ENCODE data around the gene CNDP2. TPM values are rescaled to one million over a fixed set of nuclear protein-coding genes. Genes with fewer than 3 reads are reported as not detected.

CNDP2 gene
- total RNA-seq, 1 donor from 2014 or later: 158 TPM

- H3K27me3 Mint-ChIP-seq (ENCODE audit: low read depth): no peaks in the 10 kb centered on the region
- H3K4me1 Mint-ChIP-seq (ENCODE audit: low read depth): no peaks in the 10 kb centered on the region
- no peak for DNase-seq (ENCODE audit: low spot score)
- no peak overlapping the region for H3K4me3 Mint-ChIP-seq (ENCODE audit: low read depth)
- H3K36me3 Mint-ChIP-seq (ENCODE audit: low read depth): peaks cover 81% of the 10 kb centered on the region
- intact Hi-C loops (cut with micrococcal nuclease): no loop called here
- H3K27ac Mint-ChIP-seq: no peak overlapping the region
- H3K9me3 Mint-ChIP-seq: no peaks in the 10 kb centered on the region
These were observed 12.2 kb downstream of the CNDP2 start for GRCh38 chr18:74508366-74508765.

- Mint-ChIP-seq H3K27ac (no peak overlapping the region), H3K4me3 (ENCODE audit: low read depth) (no peak overlapping the region), H3K9me3 (no peaks in the 10 kb centered on the region), H3K4me1 (ENCODE audit: low read depth) (no peaks in the 10 kb centered on the region), H3K27me3 (ENCODE audit: low read depth) (no peaks in the 10 kb centered on the region), H3K36me3 (ENCODE audit: low read depth) (peaks cover 79% of the 10 kb centered on the region)
- DNase-seq (ENCODE audit: low spot score): no peak
- intact Hi-C loops (cut with micrococcal nuclease): no loop called here
These were observed 12.7 kb downstream of the CNDP2 start for GRCh38 chr18:74508821-74509225.

- DNase-seq (ENCODE audit: low spot score): no peak
- Mint-ChIP-seq H3K36me3 (ENCODE audit: low read depth) (peaks cover 81% of the 10 kb centered on the region), H3K27ac (no peak overlapping the region), H3K9me3 (no peaks in the 10 kb centered on the region), H3K4me1 (ENCODE audit: low read depth) (no peaks in the 10 kb centered on the region), H3K27me3 (ENCODE audit: low read depth) (no peaks in the 10 kb centered on the region), H3K4me3 (ENCODE audit: low read depth) (no peak overlapping the region)
- intact Hi-C loops (cut with micrococcal nuclease): no loop called here
These were observed 13.9 kb downstream of the CNDP2 start for GRCh38 chr18:74509856-74510769.

- H3K27ac Mint-ChIP-seq: no peak overlapping the region
These were observed 14.6 kb downstream of the CNDP2 start for GRCh38 chr18:74510770-74511095.

GRCh38 chr18:74511823-74512222, 15.7 kb downstream of the CNDP2 start:
- no peak overlapping the region for H3K27ac Mint-ChIP-seq
- H3K4me1 Mint-ChIP-seq (ENCODE audit: low read depth): no peaks in the 10 kb centered on the region
- no peaks in the 10 kb centered on the region for H3K9me3 Mint-ChIP-seq
- no peaks in the 10 kb centered on the region for H3K27me3 Mint-ChIP-seq (ENCODE audit: low read depth)
- H3K4me3 Mint-ChIP-seq (ENCODE audit: low read depth): no peak overlapping the region
- DNase-seq (ENCODE audit: low spot score): no peak
- intact Hi-C loops (cut with micrococcal nuclease): no loop called here
- H3K36me3 Mint-ChIP-seq (ENCODE audit: low read depth): peaks cover 75% of the 10 kb centered on the region

More at GRCh38 chr18:74510770-74511095, 14.6 kb downstream of the CNDP2 start:
- Mint-ChIP-seq H3K4me1 (ENCODE audit: low read depth) (no peaks in the 10 kb centered on the region), H3K4me3 (ENCODE audit: low read depth) (no peak overlapping the region), H3K36me3 (ENCODE audit: low read depth) (peaks cover 80% of the 10 kb centered on the region), H3K9me3 (no peaks in the 10 kb centered on the region), H3K27me3 (ENCODE audit: low read depth) (no peaks in the 10 kb centered on the region)
- no peak for DNase-seq (ENCODE audit: low spot score)
- intact Hi-C loops (cut with micrococcal nuclease): no loop called here

- H3K9me3 Mint-ChIP-seq: no peaks in the 10 kb centered on the region
- H3K4me1 Mint-ChIP-seq (ENCODE audit: low read depth): no peaks in the 10 kb centered on the region
- no peaks in the 10 kb centered on the region for H3K27me3 Mint-ChIP-seq (ENCODE audit: low read depth)
- intact Hi-C loops (cut with micrococcal nuclease): no loop called here
- no peak overlapping the region for H3K27ac Mint-ChIP-seq
- DNase-seq (ENCODE audit: low spot score): no peak
- peaks cover 70% of the 10 kb centered on the region for H3K36me3 Mint-ChIP-seq (ENCODE audit: low read depth)
- no peak overlapping the region for H3K4me3 Mint-ChIP-seq (ENCODE audit: low read depth)
These were observed 16.3 kb downstream of the CNDP2 start for GRCh38 chr18:74512321-74513053.

- H3K27me3 Mint-ChIP-seq (ENCODE audit: low read depth): no peaks in the 10 kb centered on the region
- H3K4me3 Mint-ChIP-seq (ENCODE audit: low read depth): no peak overlapping the region
- intact Hi-C loops (cut with micrococcal nuclease): no loop called here
- peaks cover 66% of the 10 kb centered on the region for H3K36me3 Mint-ChIP-seq (ENCODE audit: low read depth)
- H3K27ac Mint-ChIP-seq: no peak overlapping the region
- no peaks in the 10 kb centered on the region for H3K4me1 Mint-ChIP-seq (ENCODE audit: low read depth)
- no peaks in the 10 kb centered on the region for H3K9me3 Mint-ChIP-seq
- no peak for DNase-seq (ENCODE audit: low spot score)
These were observed 17.2 kb downstream of the CNDP2 start for GRCh38 chr18:74513149-74513882.

GRCh38 chr18:74513883-74514205, 17.7 kb downstream of the CNDP2 start:
- Mint-ChIP-seq H3K4me3 (ENCODE audit: low read depth) (no peak overlapping the region), H3K27ac (no peak overlapping the region), H3K36me3 (ENCODE audit: low read depth) (peaks cover 63% of the 10 kb centered on the region), H3K9me3 (no peaks in the 10 kb centered on the region), H3K4me1 (ENCODE audit: low read depth) (no peaks in the 10 kb centered on the region), H3K27me3 (ENCODE audit: low read depth) (no peaks in the 10 kb centered on the region)
- intact Hi-C loops (cut with micrococcal nuclease): no loop called here
- DNase-seq (ENCODE audit: low spot score): no peak

- Mint-ChIP-seq H3K27ac (no peak overlapping the region), H3K4me3 (ENCODE audit: low read depth) (no peak overlapping the region), H3K4me1 (ENCODE audit: low read depth) (no peaks in the 10 kb centered on the region), H3K27me3 (ENCODE audit: low read depth) (no peaks in the 10 kb centered on the region), H3K9me3 (no peaks in the 10 kb centered on the region), H3K36me3 (ENCODE audit: low read depth) (peaks cover 65% of the 10 kb centered on the region)
- DNase-seq (ENCODE audit: low spot score): no peak
- intact Hi-C loops (cut with micrococcal nuclease): no loop called here
These were observed 18.8 kb downstream of the CNDP2 start for GRCh38 chr18:74514860-74515495.

- H3K27me3 Mint-ChIP-seq (ENCODE audit: low read depth): no peaks in the 10 kb centered on the region
- H3K27ac Mint-ChIP-seq: no peak overlapping the region
- DNase-seq (ENCODE audit: low spot score): no peak
- peaks cover 65% of the 10 kb centered on the region for H3K36me3 Mint-ChIP-seq (ENCODE audit: low read depth)
- H3K9me3 Mint-ChIP-seq: no peaks in the 10 kb centered on the region
- no peak overlapping the region for H3K4me3 Mint-ChIP-seq (ENCODE audit: low read depth)
- no peaks in the 10 kb centered on the region for H3K4me1 Mint-ChIP-seq (ENCODE audit: low read depth)
- intact Hi-C loops (cut with micrococcal nuclease): no loop called here
These were observed 19.6 kb downstream of the CNDP2 start for GRCh38 chr18:74515620-74516231.

- Mint-ChIP-seq H3K36me3 (ENCODE audit: low read depth) (peaks cover 67% of the 10 kb centered on the region), H3K4me1 (ENCODE audit: low read depth) (no peaks in the 10 kb centered on the region), H3K9me3 (no peaks in the 10 kb centered on the region), H3K27me3 (ENCODE audit: low read depth) (no peaks in the 10 kb centered on the region), H3K27ac (no peak overlapping the region), H3K4me3 (ENCODE audit: low read depth) (no peak overlapping the region)
- no peak for DNase-seq (ENCODE audit: low spot score)
- intact Hi-C loops (cut with micrococcal nuclease): no loop called here
These were observed 20.4 kb downstream of the CNDP2 start for GRCh38 chr18:74516271-74517235.
